ENCODE data around the gene HSD3B7.
A peak's percentile ranks its signal among the peaks of the same experiment; 100 is the strongest.

Gene HSD3B7

DNA sequence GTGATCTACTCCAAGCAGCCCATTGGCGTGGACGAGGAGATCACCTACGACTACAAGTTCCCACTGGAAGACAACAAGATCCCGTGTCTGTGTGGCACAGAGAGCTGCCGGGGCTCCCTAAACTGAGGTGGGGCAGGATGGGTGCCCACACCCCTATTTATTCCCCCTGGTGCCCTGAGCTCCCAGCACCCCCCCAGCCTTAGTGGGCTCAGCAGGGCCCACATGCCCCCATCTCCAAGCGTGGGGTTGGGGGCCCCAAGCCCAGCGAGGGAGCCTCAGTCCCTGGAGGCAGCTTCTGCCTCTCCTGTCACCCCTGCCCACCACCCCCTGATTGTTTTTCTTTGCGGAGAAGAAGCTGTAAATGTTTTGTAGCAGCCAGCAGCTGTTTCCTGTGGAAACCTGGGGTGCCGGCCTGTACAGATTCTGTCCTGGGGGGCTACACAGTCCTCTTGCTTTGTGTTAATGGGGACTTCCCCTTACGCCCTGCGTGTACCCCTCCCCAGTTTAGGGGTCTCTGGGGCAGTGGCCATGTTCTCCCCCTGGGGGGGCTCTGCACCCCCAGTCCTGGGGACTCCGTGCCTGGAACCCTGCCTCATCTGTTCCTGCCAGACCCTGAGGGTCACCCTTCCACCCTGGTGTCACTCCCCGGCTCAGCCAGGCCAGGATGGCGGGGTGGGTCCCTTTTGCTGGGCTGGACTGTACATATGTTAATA lies 953 bp upstream of the HSD3B7 start:
- no peak for DNase-seq

DNA sequence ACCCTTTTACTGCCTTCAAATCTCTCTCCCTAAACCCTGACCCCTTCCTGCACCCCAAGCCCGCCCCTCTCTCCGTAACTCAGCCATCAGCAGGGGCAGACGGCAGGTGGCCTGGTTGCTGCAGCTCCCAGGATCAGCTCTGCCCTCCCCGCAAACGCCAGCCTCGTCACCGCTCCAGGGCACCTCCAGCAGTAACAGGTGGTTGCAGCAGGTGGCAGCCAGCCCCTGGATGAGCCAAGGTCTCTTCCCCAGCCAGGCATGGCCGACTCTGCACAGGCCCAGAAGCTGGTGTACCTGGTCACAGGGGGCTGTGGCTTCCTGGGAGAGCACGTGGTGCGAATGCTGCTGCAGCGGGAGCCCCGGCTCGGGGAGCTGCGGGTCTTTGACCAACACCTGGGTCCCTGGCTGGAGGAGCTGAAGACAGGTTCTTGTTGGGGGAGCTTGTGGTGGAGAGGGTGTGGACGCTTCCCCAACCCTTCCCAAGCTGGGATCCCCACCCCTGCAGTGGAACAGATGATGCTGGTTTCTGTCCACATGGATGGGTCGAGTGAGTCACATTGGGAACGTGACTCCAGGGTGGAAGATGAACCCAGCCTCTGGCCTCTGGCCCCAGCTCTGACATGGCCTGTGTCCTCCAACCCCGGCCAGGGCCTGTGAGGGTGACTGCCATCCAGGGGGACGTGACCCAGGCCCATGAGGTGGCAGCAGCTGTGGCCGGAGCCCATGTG lies 558 bp downstream of the HSD3B7 start:
- DNase-seq = no peak

DNA sequence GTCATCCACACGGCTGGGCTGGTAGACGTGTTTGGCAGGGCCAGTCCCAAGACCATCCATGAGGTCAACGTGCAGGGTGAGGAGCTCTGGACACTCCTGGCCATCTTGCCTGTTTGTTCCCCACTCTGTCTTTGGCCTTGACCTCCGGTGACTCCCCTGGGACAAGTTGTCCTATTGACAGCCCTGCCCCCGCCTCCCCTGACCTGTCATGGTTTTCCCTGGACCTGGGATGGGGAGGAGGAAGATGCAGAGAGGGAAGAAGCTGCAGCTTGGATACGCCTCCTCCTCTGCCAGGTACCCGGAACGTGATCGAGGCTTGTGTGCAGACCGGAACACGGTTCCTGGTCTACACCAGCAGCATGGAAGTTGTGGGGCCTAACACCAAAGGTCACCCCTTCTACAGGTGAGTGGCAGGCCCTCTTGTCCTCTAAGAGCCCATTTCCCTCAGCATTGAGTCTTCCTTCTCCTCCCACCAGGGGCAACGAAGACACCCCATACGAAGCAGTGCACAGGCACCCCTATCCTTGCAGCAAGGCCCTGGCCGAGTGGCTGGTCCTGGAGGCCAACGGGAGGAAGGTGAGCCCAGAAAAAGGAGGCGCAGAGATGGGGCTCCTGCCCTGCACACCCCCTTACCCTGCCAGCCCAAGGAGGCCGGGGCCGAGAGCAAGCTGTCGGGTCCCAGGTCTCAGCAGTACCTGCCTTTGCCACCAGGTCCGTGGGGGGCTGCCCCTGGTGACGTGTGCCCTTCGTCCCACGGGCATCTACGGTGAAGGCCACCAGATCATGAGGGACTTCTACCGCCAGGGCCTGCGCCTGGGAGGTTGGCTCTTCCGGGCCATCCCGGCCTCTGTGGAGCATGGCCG lies 1.4 kb downstream of the HSD3B7 start:
- DNase-seq = no peak

DNA sequence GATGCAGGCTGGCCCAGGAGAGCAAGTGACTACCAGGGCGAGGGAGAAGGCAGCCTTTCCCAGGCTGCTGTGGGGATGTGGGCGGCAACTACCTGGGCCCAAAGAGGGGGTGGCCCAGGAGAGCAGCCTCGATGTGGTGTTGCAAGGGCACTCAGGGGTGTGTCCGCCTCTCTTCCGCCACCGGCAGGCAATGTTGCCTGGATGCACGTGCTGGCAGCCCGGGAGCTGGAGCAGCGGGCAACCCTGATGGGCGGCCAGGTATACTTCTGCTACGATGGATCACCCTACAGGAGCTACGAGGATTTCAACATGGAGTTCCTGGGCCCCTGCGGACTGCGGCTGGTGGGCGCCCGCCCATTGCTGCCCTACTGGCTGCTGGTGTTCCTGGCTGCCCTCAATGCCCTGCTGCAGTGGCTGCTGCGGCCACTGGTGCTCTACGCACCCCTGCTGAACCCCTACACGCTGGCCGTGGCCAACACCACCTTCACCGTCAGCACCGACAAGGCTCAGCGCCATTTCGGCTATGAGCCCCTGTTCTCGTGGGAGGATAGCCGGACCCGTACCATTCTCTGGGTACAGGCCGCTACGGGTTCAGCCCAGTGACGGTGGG lies 2.7 kb downstream of the HSD3B7 start:
- no peak for DNase-seq

DNA sequence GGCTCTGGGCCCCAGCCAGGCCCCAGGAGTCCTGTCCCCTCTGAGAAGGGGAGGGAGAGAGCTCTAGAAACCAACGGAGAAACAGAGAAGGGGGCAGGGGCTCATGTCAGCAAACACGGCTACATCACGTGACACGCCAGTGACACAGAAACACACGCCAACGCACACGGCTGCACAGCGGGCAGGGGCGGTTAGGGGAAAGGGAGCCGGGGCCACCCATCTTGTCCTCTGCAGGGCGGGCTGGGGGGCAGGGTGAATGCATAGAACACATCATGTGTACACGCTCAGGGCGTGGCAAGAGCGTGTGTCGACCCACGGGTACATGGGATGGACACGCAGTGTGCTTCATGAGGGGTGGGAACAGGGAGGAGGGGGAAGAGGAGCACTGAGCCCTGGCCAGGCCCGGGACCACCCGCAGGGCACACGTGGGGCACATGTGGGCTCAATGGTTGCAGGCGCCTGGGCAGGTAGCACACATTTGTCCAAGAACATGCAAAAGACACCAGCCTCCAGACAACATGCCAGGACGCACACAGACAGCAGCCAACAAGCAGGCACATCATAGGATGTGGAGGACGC lies 4.6 kb downstream of the HSD3B7 start:
- DNase-seq = no peak

DNA sequence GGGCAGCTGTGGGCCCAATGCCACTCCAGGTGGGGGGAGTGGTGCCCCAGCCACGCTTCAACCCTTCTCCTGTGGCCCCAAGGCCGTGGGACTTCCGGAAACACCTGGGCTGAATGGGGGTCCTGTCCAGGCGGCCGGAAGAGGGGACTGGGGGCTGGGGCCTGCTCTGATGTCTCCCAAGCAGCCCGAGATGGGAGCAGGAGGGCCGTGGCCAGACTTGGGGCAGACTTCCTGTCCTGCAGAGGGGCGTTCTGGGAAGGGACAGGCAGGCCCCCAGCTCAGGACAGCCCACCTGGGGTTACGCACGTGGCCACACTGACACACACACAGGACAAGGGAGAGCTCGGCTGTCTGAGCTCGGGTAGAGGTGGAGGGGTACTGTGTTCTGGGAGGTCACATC lies 5.1 kb downstream of the HSD3B7 start:
- no peak for DNase-seq

DNA sequence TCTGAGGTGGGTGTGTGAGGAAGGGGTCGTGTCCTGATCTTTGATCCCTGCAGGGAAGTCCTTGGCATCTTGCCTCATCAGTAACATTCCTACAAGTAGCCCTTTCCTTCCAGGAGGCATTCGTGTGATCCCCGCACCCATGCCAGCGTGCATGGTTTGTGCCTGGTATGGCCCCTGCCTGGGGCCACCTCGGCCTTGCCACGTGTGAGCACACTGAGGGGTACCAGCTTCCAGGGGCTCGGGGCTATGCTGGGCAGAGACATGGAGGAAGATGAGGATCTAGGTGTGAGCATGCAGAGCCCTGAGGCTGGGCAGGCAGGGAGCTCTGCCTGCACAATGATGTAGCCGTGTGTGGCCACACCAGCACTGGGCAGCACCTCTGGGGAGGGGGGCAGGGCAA lies 6.0 kb downstream of the HSD3B7 start:
- DNase-seq = no peak

DNA sequence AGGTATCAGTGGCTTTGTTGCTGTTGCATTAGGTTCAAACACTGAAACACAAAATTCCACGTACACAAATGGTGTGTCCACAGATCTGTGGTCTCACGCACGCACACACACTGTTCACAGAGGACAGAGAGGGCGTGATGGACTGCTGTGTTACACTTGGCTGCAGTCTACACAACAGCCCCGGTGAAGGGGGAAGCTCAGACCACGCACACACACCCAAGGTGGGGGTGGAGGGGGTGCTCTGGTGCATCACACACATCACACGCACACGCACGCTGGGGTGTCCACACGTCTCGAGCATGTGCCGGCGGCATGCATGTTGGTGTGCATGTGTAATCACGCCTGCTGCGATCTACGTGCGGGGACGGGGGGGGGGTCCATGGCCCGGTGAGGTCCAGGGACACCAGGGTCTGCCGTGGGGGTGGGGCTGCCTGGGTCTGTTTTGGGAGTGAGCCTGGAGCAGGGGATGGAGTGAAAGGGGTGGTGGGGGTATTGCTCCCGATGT lies 7.3 kb downstream of the HSD3B7 start:
- DNase-seq = no peak

DNA sequence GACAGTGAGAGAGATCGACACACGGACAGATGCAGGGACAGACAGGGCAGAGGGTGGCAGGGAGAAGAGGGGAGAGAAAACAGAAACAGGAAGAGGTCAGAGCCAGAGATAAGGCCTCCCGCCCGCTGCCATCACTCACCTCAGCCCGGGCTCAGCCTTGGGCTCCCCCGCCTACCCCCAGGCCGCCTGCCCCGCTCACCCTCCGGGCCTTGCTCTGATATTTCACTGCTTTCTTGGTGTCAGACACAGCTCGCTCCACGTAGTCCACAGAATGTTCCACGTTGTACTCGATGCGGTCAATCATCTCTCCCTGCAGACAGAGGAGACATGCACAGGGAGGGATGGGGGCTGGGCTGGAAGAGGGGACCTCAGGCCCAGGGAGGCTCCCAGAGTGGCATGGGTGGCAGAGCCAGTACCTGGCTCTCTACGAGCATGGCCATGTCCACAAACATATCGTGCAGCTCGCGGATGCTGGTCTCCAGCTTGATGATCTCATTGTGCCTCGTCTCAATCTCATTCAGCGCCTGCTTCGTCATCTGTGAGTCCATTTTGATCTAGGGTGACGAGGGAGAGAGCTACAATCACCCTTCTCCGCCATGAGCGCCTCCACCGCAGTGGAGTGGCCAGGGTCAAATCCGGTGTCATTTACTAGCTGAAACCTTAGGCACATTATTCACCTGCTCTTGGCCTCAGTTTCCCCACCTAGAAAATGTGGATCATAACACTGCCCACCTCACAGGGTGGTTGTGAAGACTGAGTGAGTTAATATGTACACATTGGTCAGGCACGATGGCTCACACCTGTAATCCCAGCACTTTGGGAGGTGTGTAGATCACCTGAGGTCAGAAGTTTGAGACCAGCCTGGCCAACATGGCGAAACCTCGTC lies 8.2 kb downstream of the HSD3B7 start:
- DNase-seq = peak; percentile 54

DNA sequence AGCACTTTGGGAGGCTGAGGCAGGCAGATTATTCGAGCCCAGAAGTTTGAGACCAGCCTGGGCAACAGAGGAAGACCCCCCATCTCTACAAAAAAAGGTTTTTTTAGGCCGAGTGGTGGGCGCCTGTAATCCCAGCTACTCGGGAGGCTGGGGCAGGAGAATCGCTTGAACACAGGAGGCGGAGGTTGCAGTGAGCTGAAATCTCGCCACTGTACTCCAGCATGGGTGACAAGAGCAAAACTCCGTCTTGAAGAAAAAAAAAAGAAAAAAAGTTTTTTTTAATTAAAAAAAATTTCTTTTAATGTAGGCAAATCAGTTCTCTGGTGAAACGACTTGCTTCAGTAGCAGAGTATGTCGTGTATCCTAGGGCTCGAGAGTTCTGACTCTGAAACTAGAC lies 10.9 kb downstream of the HSD3B7 start:
- DNase-seq = no peak

DNA sequence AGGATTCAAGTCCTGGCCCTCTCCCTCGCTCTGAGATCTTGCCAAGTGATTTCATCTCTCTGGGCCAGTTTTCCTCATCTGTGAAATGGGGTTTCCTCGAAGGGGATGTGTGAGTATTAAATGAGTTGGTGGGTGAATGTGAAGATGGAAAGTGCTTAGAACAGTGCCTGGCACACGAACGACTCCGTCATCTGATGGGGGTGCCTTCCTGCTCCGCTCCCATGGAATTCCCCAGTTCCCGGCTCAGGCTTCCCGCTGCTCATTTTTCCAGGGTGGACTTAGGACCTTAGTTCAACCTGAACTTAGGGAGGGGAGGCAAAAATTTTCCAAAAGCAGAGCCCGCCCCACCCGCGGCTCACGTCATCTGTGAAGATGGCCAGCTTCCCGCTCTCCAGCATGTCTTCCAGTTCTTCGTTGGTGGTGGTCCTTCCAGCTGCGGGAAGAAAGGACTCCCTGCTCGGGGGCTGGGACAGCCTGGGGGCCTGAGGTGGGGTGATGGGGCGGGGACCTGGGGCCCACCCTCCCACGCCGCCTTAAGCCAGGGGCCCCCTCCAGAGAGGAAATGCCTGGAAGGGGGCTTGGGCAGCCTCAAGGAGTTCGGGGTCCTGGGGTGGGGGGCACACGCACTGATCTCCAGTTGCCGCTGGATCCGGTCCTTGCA lies 11.4 kb downstream of the HSD3B7 start:
- no peak for DNase-seq

DNA sequence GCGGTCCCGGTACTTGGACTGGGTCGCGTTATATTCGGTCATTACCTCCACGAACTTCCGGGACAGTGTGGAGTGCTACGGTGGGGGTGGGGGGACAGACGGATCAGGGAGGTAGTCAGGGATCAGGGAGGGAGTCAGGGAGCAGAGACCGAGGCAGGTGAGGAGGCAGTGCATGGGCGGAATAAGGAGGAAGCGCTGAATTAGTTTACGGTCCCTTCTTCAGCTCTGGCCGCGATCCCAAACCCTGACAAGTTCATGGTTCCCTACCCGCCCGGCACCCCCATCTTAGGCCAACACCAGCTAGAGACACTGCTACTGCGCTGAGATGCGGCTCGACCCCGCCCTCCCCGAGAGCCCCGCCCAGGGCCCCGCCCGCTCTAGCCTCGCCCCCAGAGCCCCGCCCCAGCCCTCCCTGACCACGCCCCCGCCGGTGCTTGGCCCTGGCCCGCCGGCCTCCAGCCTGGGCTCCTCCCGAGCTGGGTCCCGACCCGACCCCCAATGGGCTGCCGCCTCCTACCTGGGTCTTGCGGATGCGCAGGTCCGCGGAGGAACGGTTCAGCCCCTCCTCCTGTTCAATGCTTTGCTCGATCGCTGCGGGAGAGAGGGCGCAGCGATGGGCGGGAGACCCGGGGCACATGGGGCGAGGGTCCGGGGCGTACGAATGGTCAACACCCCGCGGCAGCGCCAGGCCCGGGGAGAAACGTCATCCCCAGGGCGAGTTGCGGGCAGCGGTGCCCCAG lies 12.1 kb downstream of the HSD3B7 start:
- DNase-seq = peak; percentile 90

DNA sequence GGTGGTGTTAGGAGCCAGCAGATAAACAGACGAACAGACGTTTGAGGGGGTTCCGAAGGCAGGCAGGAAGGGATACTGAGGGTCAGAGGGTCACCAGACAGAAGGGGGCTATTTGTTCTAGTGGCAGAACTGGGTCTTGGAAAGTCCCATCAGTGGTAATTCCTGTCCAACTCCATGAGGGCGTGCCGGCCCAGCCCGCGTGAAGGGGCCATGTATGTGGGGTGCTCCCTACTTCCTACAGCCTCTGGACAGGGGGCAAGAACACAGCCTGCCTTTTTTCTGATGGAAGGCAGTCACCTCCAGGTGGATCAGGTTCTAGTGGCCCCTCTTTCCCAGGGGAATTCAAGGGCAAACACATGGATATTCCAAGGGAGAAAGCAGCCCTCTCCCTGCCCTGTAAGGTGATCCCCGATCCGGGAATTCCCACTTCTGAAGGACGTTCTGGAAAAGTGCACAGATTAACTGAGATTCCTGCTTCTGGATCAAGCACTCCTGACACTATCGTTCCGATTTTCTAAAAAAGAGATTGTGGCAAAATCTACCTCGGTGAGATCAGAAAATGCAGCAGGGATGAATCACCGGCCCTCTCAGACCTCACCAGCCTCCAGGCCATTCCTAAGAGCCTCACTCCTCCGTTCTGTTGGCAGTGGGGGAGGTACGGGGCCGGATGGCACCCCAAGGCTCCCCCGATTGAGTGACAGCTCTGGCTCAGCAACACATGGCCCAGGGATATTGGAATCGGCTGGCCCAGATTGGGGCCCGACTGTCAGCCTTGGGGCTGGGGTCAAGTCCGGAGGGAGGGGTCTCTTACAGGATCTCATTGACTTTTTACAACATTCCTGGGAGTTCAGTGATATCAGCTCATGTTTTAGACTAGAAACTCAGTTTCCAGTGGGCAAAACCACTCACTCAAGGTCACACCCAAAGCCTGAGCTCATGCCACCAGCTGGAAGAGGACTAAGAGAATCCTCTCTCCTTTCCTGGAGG lies 13.0 kb downstream of the HSD3B7 start:
- DNase-seq = peak; percentile 84

DNA sequence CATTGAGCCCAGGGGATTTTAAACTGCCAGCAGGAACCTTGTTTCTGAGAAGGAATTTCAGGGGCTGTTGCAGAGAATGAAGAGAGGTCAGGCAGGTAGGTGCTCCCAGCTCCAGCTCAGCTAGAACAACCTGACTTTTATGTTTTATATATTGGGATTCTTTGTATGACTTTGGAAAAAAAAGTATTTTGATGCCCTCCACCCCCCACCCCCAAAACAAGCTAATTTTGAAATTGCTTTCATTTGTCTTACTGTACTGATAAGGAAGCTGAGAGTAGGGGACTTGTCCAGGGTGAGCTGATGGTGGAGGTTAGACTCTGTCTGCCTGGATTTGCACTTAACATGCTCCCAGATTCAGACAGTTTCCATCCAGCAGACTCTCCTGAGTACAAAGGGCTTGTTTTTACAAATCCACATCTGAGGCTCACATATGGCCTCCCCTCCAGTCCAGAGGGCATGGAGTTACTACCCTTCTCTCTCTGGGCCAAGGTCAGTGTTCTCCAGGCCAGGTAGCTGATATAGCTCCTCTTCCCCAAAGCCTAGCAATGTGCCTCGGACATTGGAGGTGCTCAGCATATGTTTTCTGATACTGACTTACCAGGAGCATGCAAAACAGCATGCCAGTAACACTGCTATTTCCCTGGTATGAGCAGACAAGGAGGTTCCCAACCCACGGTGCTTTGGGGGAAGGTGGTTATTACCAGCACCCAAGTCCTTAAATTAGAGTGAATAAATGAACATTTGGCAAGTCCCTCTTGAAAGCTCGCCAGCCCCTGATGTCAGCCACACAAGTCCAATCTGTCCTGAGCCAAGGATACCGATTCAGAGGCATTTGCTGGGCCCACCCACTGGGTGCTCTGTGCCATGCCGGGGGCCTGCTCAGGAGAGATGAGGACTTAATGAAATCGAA lies 14.1 kb downstream of the HSD3B7 start:
- DNase-seq = no peak

DNA sequence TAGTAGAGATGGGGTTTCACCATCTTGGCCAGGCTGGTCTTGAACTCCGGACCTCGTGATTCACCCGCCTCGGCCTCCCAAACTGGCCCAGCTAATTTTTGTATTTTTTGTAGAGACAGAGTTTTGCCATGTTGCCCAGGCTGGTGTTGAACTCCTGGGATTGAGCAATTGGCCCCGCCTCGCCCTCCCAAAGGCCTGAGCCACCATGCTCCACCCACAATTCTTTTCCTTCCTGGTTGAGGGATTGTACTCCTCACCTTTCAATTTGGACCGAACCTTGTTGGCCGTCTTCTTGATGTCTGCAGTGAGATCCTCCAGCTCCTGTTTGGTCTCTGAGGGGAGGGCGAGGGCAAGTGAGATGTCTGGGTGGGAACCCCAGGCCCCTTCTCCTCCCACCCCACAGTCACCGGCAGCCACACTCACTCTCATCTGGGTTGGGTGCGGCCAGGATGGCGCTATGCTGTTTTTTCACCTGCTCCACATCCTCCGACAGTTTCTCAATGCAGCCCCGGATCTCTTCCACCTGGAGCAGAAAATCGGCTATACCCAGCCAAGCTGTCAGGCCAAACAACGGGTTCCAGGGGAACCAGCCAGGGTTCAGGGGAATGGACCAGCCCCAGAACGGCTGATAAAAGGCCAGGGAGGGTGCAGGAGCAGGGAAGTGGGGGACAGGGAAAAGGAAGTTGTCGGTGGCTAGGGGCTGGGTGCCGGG lies 15.8 kb downstream of the HSD3B7 start:
- no peak for DNase-seq

DNA sequence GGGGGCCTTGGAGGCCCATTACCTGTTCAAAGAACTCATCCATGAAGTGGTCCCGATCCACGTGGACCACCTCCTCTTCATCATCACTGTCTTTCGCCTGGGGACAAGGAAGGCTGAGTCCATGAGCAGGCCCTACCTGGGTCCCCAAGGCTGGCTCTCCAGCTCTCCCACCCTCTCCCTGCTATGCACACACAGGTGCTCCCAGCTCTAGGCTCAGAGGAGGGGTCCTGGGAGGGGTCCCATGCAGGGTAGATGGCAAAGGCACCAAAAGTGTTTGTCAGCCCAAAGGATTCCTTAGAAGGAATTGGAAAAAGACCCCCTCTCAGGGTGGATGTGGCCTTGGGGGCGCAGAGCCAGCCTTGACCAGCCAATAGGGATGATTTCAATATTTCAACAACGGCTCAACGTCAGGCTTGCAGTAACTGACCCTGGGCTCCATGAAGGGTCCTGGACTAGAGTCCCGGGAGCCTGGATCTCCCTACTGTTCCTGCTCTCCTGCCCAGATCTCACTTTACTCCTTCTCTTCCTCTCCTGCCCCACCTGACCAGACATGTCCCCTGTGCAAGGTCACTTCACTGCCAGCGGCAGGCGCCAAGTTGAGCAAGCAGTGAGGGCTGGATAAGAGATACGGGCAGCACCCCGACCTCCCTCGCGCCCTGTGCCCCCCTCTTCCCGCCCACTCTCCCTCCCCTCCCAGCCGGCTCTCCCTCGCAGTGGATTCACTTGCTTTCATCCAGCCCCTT lies 16.7 kb downstream of the HSD3B7 start:
- no peak for DNase-seq
